Measurements from ENCODE around the gene MYCN.

Gene MYCN

DNA sequence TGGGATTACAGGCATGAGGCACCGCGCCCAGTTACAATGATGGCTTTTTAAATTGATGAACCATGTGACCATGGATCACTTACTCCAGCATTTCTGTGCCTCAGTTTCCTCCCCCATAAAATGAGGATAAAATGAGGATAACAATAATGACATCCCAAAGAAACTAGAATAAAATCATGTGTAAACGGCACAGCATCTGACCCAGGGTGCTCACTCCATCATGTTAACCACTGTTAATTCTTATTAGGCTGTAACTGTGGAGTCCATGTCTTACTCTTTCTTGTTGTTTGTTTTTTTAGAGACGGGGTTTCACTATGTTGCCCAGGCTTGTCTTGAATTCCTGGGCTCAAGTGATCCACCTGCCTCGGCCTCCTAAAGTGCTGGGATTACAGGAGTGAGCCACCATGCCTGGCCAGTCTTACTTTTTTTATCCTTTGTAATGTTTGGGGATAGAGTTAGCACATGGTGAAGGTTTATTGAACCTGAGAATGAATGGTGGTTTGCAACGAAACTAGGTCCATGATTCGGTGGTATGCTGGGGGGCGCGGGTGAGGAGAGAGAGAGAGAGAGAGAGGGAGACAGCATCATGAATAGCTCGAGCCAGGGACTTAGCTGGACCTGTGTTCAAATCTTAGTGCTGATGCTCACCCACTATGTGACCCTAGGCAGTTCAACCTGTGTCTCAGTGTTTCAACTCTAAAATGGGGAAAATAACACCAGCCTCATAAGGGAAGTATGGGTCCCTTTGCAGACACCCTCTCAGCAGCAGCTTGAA is 52.3 kb downstream of the MYCN start:
- no peak for TF ChIP-seq POLR2A (IDR thresholded peaks at IDR 0.05; ENCODE audit: extremely low read depth, insufficient read length)
- H3K4me3 ChIP-seq (ENCODE audit: low read depth, low read length), result no peak overlapping the region
- DNase-seq (ENCODE audit: low read depth), result no peak

GRCh38 chr2:15993232-15993610 is 52.9 kb downstream of the MYCN start:
- H3K4me3 ChIP-seq (ENCODE audit: low read depth, low read length), result no peak overlapping the region
- DNase-seq (ENCODE audit: low read depth), result no peak
- TF ChIP-seq, protein P1, sequence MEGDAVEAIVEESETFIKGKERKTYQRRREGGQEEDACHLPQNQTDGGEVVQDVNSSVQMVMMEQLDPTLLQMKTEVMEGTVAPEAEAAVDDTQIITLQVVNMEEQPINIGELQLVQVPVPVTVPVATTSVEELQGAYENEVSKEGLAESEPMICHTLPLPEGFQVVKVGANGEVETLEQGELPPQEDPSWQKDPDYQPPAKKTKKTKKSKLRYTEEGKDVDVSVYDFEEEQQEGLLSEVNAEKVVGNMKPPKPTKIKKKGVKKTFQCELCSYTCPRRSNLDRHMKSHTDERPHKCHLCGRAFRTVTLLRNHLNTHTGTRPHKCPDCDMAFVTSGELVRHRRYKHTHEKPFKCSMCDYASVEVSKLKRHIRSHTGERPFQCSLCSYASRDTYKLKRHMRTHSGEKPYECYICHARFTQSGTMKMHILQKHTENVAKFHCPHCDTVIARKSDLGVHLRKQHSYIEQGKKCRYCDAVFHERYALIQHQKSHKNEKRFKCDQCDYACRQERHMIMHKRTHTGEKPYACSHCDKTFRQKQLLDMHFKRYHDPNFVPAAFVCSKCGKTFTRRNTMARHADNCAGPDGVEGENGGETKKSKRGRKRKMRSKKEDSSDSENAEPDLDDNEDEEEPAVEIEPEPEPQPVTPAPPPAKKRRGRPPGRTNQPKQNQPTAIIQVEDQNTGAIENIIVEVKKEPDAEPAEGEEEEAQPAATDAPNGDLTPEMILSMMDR (IDR thresholded peaks at IDR 0.05; ENCODE audit: low read depth, low read length), result no peak
- TF ChIP-seq MYC (IDR thresholded peaks at IDR 0.05; ENCODE audit: low read depth, low read length) (no peak), POLR2A (IDR thresholded peaks at IDR 0.05; ENCODE audit: extremely low read depth, insufficient read length) (no peak), MAX (IDR thresholded peaks at IDR 0.05; ENCODE audit: low read depth, low read length) (no peak)

- no peak for DNase-seq (ENCODE audit: low read depth)
- TF ChIP-seq MYC (IDR thresholded peaks at IDR 0.05; ENCODE audit: low read depth, low read length) (no peak), MAX (IDR thresholded peaks at IDR 0.05; ENCODE audit: low read depth, low read length) (no peak), POLR2A (IDR thresholded peaks at IDR 0.05; ENCODE audit: extremely low read depth, insufficient read length) (no peak)
- TF ChIP-seq, protein P1 (IDR thresholded peaks at IDR 0.05; ENCODE audit: low read depth, low read length), result no peak
- H3K4me3 ChIP-seq (ENCODE audit: low read depth, low read length), result no peak overlapping the region
Observed at GRCh38 chr2:15993666-15994065, 53.3 kb downstream of the MYCN start.

GRCh38 chr2:15995603-15996002 is 55.3 kb downstream of the MYCN start:
- TF ChIP-seq MAX (IDR thresholded peaks at IDR 0.05; ENCODE audit: low read depth, low read length) (no peak), MYC (IDR thresholded peaks at IDR 0.05; ENCODE audit: low read depth, low read length) (no peak), POLR2A (IDR thresholded peaks at IDR 0.05; ENCODE audit: extremely low read depth, insufficient read length) (no peak)
- TF ChIP-seq, protein P1 (IDR thresholded peaks at IDR 0.05; ENCODE audit: low read depth, low read length), result no peak
- H3K4me3 ChIP-seq (ENCODE audit: low read depth, low read length), result no peak overlapping the region
- DNase-seq (ENCODE audit: low read depth), result no peak

Data from NB4 (cell line).